HG03103 (cell line): ENCODE data around the gene C10orf90.

Experiments used
- ATAC-seq: cut with Tn5 transposase; IDR thresholded peaks from one replicate; pipeline ENCODE4 v1.9.1; 2021; ENCODE audit warnings: low read depth; ENCODE audit not compliant: unreplicated experiment

C10orf90 gene

GRCh38 chr10:126637501-126637900, 33.0 kb downstream of the C10orf90 start:
- no peak for ATAC-seq

- ATAC-seq, result no peak
These were observed 35.6 kb downstream of the C10orf90 start for GRCh38 chr10:126634911-126635310.

GRCh38 chr10:126634347-126634746, 36.1 kb downstream of the C10orf90 start:
- ATAC-seq, result no peak

- ATAC-seq, result no peak
These were observed 37.8 kb downstream of the C10orf90 start for GRCh38 chr10:126632705-126633104.

GRCh38 chr10:126629925-126630624, 40.4 kb downstream of the C10orf90 start:
- ATAC-seq, result no peak

- ATAC-seq, result no peak
These were observed 41.7 kb downstream of the C10orf90 start for GRCh38 chr10:126628746-126629145.

GRCh38 chr10:126621846-126622245, 48.6 kb downstream of the C10orf90 start:
- ATAC-seq, result no peak

GRCh38 chr10:126618466-126618865, 52.0 kb downstream of the C10orf90 start:
- no peak for ATAC-seq

GRCh38 chr10:126617733-126618132, 52.8 kb downstream of the C10orf90 start:
- ATAC-seq, result no peak

GRCh38 chr10:126617208-126617607, 53.3 kb downstream of the C10orf90 start:
- ATAC-seq, result no peak

GRCh38 chr10:126616737-126617136, 53.8 kb downstream of the C10orf90 start:
- ATAC-seq, result no peak

DNA sequence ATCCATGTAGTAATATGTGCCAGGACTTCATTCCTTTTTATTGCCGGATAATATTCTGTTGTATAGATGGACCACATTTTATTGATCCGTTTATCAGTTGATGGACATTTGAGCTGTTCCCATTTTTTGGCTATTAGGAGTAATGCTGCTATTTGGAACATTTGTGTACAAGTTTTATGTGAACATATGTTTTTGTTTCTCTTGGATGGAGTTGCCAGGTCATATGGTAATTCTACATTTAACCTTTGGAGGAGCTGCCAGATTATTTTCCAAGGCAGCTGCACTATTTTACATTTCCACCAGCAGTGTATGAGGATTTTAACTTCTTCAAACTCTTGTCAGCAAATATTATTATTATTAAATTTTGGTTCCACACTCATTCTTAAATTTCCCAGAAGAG, 59.2 kb downstream of the C10orf90 start:
- no peak for ATAC-seq

DNA sequence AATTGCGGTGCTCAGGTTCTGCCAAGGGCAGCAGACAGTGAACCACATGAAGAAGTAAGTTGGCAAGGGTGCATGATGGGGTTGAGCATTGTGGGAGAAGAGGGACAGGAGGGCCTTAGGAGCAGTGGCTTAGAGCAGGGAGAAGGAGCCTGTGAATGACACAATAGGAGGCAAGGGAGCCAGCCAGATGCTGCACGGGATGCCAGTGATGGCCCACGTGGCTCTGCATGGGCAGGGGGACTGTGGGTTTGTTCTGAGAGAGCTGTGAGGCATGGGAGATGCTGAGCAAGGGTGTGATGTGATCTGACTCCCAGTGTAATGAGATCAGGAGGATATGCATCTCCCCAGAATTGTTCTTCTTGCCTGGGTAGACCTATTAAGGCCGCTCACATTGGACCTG, 60.9 kb downstream of the C10orf90 start:
- ATAC-seq, result no peak

GRCh38 chr10:126599949-126600682, 70.4 kb downstream of the C10orf90 start:
- no peak for ATAC-seq

GRCh38 chr10:126598009-126598408, 72.5 kb downstream of the C10orf90 start:
- peak; percentile 51 for ATAC-seq

- no peak for ATAC-seq
These were observed 73.3 kb downstream of the C10orf90 start for GRCh38 chr10:126597211-126597610.

- no peak for ATAC-seq
These were observed 73.9 kb downstream of the C10orf90 start for GRCh38 chr10:126596472-126597016.

GRCh38 chr10:126595160-126595559, 75.3 kb downstream of the C10orf90 start:
- no peak for ATAC-seq

- no peak for ATAC-seq
These were observed 76.4 kb downstream of the C10orf90 start for GRCh38 chr10:126593968-126594701.

GRCh38 chr10:126592901-126593300, 77.6 kb downstream of the C10orf90 start:
- ATAC-seq, result no peak

DNA sequence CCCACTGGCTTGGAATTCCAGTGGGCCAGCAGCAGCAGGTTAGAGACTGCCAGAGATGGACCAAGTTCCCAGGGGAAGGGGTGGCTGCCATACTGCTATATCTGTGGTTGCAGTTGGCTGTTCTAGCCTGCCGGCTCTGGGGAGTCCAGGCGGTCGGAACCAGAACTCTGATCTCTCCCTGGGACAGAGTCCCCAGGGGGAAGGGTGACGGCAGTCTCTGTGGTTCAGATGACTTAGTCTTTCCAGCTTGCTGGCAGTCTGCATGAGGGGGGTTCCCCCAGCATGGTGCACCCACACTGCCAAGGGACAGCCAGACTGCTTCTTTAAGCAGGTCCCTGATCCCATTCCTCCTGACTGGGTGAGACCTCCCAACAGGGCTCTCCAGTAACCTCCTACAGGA, 82.5 kb downstream of the C10orf90 start:
- no peak for ATAC-seq
